Measurements from ENCODE around the gene ADM5. TPM values are rescaled to one million over a fixed set of nuclear protein-coding genes. Genes with fewer than 3 reads are reported as not detected.
A peak's percentile ranks its signal among the peaks of the same experiment; 100 is the strongest.

ADM5 gene
- total and polyA plus RNA-seq, 2 donors (not counting 1 experiment from before 2014, with no cell fraction given): 0.06 to 0.33 TPM

DNA sequence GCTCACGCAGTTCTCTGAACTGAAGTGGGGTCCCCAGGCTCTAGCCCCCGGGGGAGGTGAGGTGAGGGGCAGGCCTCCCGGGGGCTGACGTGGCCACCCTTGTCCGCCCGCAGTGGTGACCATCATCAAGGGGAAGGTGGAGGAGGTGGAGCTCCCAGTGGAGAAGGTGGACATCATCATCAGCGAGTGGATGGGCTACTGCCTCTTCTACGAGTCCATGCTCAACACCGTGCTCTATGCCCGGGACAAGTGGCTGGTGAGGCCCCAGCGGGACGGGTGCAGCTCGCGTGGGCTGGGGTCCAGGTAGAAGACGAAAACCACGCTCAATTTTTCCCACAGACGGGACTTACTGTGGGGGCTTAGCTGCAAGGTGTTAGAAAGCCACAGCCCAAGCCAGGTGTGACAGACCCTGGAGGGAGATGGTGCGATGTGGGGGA is 5.6 kb upstream of the ADM5 start:
- Histone ChIP-seq H3K4me3 (replicated peaks in 1 of 4; ENCODE audit: control extremely low read depth in 1 of 4, insufficient read depth in 1 of 4, low read depth in 3 of 4, low read length in 4 of 4) (no peak overlapping the region), H4K20me1 (ENCODE audit: control insufficient read depth, extremely low read depth, insufficient read depth, low read length) (no peaks in the 10 kb centered on the region), H3K9ac (ENCODE audit: insufficient read depth, low read length) (no peak overlapping the region), H3K4me1 (ENCODE audit: control insufficient read depth, extremely low read depth, insufficient read depth, low read length) (peaks cover 4% of the 10 kb centered on the region), H3K27me3 (ENCODE audit: control insufficient read depth, insufficient read depth, low read length) (no peaks in the 10 kb centered on the region), H3K36me3 (ENCODE audit: control insufficient read depth, insufficient read depth, low read length) (peaks cover 29% of the 10 kb centered on the region), H3K27ac (ENCODE audit: insufficient read depth, low read length) (no peak overlapping the region), H3K4me2 (ENCODE audit: extremely low read depth, insufficient read depth, low read length) (no peak overlapping the region), H3K9me3 (ENCODE audit: control insufficient read depth, insufficient read depth, low read depth, low read length) (no peaks in the 10 kb centered on the region), H2AFZ (ENCODE audit: low read length) (no peak overlapping the region), H3K79me2 (ENCODE audit: control insufficient read depth, insufficient read depth, low read length) (peaks cover 24% of the 10 kb centered on the region)
- DNase-seq (ENCODE audit: low read depth in 2 of 2): no peak
- TF ChIP-seq, protein P1, sequence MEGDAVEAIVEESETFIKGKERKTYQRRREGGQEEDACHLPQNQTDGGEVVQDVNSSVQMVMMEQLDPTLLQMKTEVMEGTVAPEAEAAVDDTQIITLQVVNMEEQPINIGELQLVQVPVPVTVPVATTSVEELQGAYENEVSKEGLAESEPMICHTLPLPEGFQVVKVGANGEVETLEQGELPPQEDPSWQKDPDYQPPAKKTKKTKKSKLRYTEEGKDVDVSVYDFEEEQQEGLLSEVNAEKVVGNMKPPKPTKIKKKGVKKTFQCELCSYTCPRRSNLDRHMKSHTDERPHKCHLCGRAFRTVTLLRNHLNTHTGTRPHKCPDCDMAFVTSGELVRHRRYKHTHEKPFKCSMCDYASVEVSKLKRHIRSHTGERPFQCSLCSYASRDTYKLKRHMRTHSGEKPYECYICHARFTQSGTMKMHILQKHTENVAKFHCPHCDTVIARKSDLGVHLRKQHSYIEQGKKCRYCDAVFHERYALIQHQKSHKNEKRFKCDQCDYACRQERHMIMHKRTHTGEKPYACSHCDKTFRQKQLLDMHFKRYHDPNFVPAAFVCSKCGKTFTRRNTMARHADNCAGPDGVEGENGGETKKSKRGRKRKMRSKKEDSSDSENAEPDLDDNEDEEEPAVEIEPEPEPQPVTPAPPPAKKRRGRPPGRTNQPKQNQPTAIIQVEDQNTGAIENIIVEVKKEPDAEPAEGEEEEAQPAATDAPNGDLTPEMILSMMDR (conservative IDR thresholded peaks at IDR 0.05 in 1 of 2, IDR thresholded peaks at IDR 0.05 in 1 of 2; ENCODE audit: low read depth in 1 of 2, low read length in 2 of 2): no peak
- no peak for TF ChIP-seq EZH2 (IDR thresholded peaks at IDR 0.05; ENCODE audit: low read length, missing control alignments)

DNA sequence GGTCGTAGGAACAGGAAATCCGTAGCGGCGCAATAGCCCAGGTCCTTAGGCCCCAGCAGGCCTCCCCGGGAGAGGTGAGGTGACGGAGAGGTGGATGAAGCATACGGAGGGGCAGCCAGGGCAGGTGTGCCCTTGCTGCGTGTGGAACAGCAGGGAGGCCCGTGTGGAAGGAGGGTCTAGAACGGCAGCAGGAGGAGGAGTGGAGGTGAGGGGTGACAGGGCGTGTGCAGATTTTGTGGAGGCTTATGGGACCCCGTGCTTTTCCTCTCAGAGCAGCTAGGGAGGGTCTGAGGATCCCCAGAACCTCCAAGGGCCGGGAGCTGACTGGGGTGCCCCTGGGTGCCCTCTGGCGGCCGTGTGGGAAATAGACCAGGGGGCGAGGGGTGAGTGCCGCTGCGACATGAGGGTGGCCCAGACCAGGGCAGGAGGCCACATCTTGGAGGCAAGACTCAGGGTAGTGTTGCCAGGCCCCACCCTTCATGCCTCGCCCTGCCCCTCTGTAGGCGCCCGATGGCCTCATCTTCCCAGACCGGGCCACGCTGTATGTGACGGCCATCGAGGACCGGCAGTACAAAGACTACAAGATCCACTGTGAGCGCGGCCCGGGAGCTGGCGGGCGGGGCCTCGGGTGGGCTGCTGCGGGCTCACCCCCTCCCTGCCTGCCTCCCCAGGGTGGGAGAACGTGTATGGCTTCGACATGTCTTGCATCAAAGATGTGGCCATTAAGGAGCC is 5.0 kb upstream of the ADM5 start:
- Histone ChIP-seq H3K4me2 (ENCODE audit: extremely low read depth, insufficient read depth, low read length) (no peak overlapping the region), H3K4me3 (replicated peaks in 1 of 4; ENCODE audit: control extremely low read depth in 1 of 4, insufficient read depth in 1 of 4, low read depth in 3 of 4, low read length in 4 of 4) (no peak overlapping the region), H3K4me1 (ENCODE audit: control insufficient read depth, extremely low read depth, insufficient read depth, low read length) (peaks cover 5% of the 10 kb centered on the region), H3K9ac (ENCODE audit: insufficient read depth, low read length) (no peak overlapping the region), H2AFZ (ENCODE audit: low read length) (no peak overlapping the region), H3K27me3 (ENCODE audit: control insufficient read depth, insufficient read depth, low read length) (no peaks in the 10 kb centered on the region), H3K36me3 (ENCODE audit: control insufficient read depth, insufficient read depth, low read length) (peaks cover 29% of the 10 kb centered on the region), H3K9me3 (ENCODE audit: control insufficient read depth, insufficient read depth, low read depth, low read length) (no peaks in the 10 kb centered on the region), H3K79me2 (ENCODE audit: control insufficient read depth, insufficient read depth, low read length) (peaks cover 19% of the 10 kb centered on the region), H3K27ac (ENCODE audit: insufficient read depth, low read length) (no peak overlapping the region), H4K20me1 (ENCODE audit: control insufficient read depth, extremely low read depth, insufficient read depth, low read length) (no peaks in the 10 kb centered on the region)
- TF ChIP-seq, protein P1 (conservative IDR thresholded peaks at IDR 0.05 in 1 of 2, IDR thresholded peaks at IDR 0.05 in 1 of 2; ENCODE audit: low read depth in 1 of 2, low read length in 2 of 2): peak in 1 of 2 donors; percentile 39
- TF ChIP-seq EZH2 (IDR thresholded peaks at IDR 0.05; ENCODE audit: low read length, missing control alignments): no peak
- no peak for DNase-seq (ENCODE audit: low read depth in 2 of 2)

DNA sequence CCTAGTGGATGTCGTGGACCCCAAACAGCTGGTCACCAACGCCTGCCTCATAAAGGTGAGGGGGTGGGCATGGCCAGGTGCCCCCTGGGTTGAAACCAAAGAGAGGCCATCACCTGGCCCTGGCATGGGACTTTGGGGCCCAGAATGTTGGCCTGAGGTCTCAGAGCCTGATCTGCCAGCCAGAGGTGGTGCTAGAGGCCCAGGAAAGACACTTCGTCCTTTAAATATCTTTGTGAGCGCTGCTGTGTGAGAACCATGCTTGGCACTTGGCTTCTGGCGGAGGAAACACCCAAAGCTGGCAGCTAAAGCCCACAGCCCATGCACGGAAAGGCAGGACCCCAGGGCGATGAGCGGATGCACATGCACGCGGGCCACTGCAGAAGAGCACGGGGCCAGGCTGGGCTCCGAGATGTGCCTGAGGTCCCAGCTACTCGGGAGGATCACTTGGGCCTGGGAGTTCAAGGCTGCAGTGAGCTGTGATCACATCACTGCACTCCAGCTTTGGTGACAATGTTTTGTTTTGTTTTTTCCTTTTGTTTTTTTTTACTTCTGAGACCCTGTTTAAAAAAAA is 4.3 kb upstream of the ADM5 start:
- H4K20me1 ChIP-seq (ENCODE audit: control insufficient read depth, extremely low read depth, insufficient read depth, low read length): no peaks in the 10 kb centered on the region
- TF ChIP-seq EZH2 (IDR thresholded peaks at IDR 0.05; ENCODE audit: low read length, missing control alignments): no peak
- TF ChIP-seq, protein P1 (conservative IDR thresholded peaks at IDR 0.05 in 1 of 2, IDR thresholded peaks at IDR 0.05 in 1 of 2; ENCODE audit: low read depth in 1 of 2, low read length in 2 of 2): peak in 1 of 2 donors; percentile 11
- peaks cover 12% of the 10 kb centered on the region for H3K79me2 ChIP-seq (ENCODE audit: control insufficient read depth, insufficient read depth, low read length)
- no peak overlapping the region for H3K4me3 ChIP-seq (replicated peaks in 1 of 4; ENCODE audit: control extremely low read depth in 1 of 4, insufficient read depth in 1 of 4, low read depth in 3 of 4, low read length in 4 of 4)
- no peak overlapping the region for H3K9ac ChIP-seq (ENCODE audit: insufficient read depth, low read length)
- DNase-seq (ENCODE audit: low read depth in 2 of 2): no peak
- no peaks in the 10 kb centered on the region for H3K27me3 ChIP-seq (ENCODE audit: control insufficient read depth, insufficient read depth, low read length)
- no peak overlapping the region for H2AFZ ChIP-seq (ENCODE audit: low read length)
- H3K27ac ChIP-seq (ENCODE audit: insufficient read depth, low read length): no peak overlapping the region
- no peaks in the 10 kb centered on the region for H3K9me3 ChIP-seq (ENCODE audit: control insufficient read depth, insufficient read depth, low read depth, low read length)
- H3K4me2 ChIP-seq (ENCODE audit: extremely low read depth, insufficient read depth, low read length): no peak overlapping the region
- H3K4me1 ChIP-seq (ENCODE audit: control insufficient read depth, extremely low read depth, insufficient read depth, low read length): peaks cover 7% of the 10 kb centered on the region
- peaks cover 29% of the 10 kb centered on the region for H3K36me3 ChIP-seq (ENCODE audit: control insufficient read depth, insufficient read depth, low read length)

Measured in fibroblast of lung (primary cell).